GM19397 (cell line): ENCODE results near the gene IQCE.
A peak's percentile ranks its signal among the peaks of the same experiment; 100 is the strongest.
"Not testable (repeated sequence)": the region's sequence is repeated elsewhere in the genome, so short reads cannot be mapped to it uniquely, and the experiment has no call there.

Experiments
- ATAC-seq: cut with Tn5 transposase; IDR thresholded peaks from one replicate; pipeline ENCODE4 v1.9.1; 2021; ENCODE audit warnings: mild to moderate bottlenecking, moderate library complexity; ENCODE audit not compliant: unreplicated experiment

IQCE gene

GRCh38 chr7:2553108-2553507, 5.7 kb upstream of the IQCE start:
- no peak for ATAC-seq

GRCh38 chr7:2553831-2554581, 4.8 kb upstream of the IQCE start:
- no peak for ATAC-seq

GRCh38 chr7:2554661-2555111, 4.1 kb upstream of the IQCE start:
- ATAC-seq = no peak

GRCh38 chr7:2555121-2556052, 3.4 kb upstream of the IQCE start, which contains the start of gene BRAT1:
Gene BRAT1 (minus strand): TSS chr7:2555524. CDS start chr7:2554431, 1,093 bp downstream.
- ATAC-seq = peak; percentile 71

GRCh38 chr7:2559283-2559950, 638 bp downstream of the IQCE start:
- ATAC-seq = peak; percentile 15

GRCh38 chr7:2563955-2564354, 5.2 kb downstream of the IQCE start:
- ATAC-seq = not testable (repeated sequence)

GRCh38 chr7:2564970-2565540, 6.3 kb downstream of the IQCE start:
- no peak for ATAC-seq

GRCh38 chr7:2566348-2566889, 7.6 kb downstream of the IQCE start:
- ATAC-seq = no peak

- no peak for ATAC-seq
Measured at GRCh38 chr7:2566890-2567678, 8.3 kb downstream of the IQCE start.

- no peak for ATAC-seq
Measured at GRCh38 chr7:2567679-2568278, 9.0 kb downstream of the IQCE start.

GRCh38 chr7:2568521-2569223, 9.9 kb downstream of the IQCE start:
- no peak for ATAC-seq

- ATAC-seq = no peak
Measured at GRCh38 chr7:2569421-2569820, 10.6 kb downstream of the IQCE start.

- no peak for ATAC-seq
Measured at GRCh38 chr7:2570021-2570420, 11.2 kb downstream of the IQCE start.

GRCh38 chr7:2571409-2571808, 12.6 kb downstream of the IQCE start:
- ATAC-seq = no peak

GRCh38 chr7:2572101-2572842, 13.5 kb downstream of the IQCE start:
- no peak for ATAC-seq

GRCh38 chr7:2573761-2574160, 15.0 kb downstream of the IQCE start:
- ATAC-seq = no peak

- ATAC-seq = no peak
Measured at GRCh38 chr7:2575046-2575732, 16.4 kb downstream of the IQCE start.
